Measurements from ENCODE around the gene TMEM167B. TPM values are rescaled to one million over a fixed set of nuclear protein-coding genes. Genes with fewer than 3 reads are reported as not detected.
"Not testable (repeated sequence)": the region's sequence is repeated elsewhere in the genome, so short reads cannot be mapped to it uniquely, and the experiment has no call there.

The TMEM167B gene
- total RNA-seq, 2 donors from 2014 or later: 63.4 to 70.8 TPM

DNA sequence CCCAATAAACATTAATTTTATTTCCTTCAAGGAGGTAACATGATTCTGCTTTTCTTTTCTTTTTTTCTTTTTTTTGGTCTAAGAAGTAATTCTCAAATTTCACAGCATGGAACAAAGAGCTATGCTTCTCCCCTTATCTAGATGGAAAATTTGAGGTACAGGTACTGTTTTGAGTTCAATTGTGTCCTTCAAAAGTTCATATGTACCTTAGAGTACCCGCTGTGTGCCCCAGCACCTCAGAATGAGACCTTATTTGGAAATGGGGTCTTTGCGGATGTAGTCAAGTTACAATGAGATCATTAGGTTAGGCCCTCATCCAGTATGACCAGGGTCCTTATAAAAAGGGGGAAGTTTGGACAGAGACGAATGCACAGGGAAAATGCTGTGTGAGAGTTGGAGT is 45.4 kb downstream of the TMEM167B start:
- Mint-ChIP-seq H3K4me1 (peaks cover 25% of the 10 kb centered on the region), H3K27me3 (no peaks in the 10 kb centered on the region), H3K36me3 (ENCODE audit: low read depth) (peaks cover 6% of the 10 kb centered on the region)

DNA sequence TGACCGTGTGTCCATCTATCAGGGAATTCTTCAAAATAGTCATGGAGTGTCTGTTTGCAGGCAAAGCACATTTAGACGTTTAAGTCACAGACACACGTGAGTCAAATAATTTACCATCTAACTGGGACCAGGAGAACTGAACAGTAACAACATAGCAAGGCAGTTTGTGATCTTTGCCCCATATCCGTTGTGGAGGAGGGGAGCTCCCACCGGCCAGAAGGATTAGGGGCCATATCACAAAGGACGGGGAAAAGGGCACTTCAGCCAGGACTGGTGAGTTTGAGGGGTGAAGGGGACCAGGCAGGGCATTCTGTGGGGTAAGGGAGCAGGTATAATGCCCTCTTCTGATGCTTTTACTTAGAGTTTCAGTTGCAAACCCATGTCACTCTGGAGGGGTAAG is 46.2 kb downstream of the TMEM167B start:
- DNase-seq: no peak
- Mint-ChIP-seq H3K36me3 (ENCODE audit: low read depth) (peaks cover 4% of the 10 kb centered on the region), H3K27me3 (no peaks in the 10 kb centered on the region), H3K4me3 (no peak overlapping the region), H3K4me1 (peaks cover 22% of the 10 kb centered on the region), H3K27ac (no peak overlapping the region)
- no peak for ATAC-seq
- H3K9me3 ChIP-seq (ENCODE audit: control insufficient read depth, low read length, poor library complexity, severe bottlenecking): no peaks in the 10 kb centered on the region

More for the DNA sequence above, 45.4 kb downstream of the TMEM167B start:
- DNase-seq (no peak), ATAC-seq (no peak)
- H3K4me3 Mint-ChIP-seq: no peak overlapping the region
- no peaks in the 10 kb centered on the region for H3K9me3 ChIP-seq (ENCODE audit: control insufficient read depth, low read length, poor library complexity, severe bottlenecking)
- H3K27ac Mint-ChIP-seq: no peak overlapping the region

DNA sequence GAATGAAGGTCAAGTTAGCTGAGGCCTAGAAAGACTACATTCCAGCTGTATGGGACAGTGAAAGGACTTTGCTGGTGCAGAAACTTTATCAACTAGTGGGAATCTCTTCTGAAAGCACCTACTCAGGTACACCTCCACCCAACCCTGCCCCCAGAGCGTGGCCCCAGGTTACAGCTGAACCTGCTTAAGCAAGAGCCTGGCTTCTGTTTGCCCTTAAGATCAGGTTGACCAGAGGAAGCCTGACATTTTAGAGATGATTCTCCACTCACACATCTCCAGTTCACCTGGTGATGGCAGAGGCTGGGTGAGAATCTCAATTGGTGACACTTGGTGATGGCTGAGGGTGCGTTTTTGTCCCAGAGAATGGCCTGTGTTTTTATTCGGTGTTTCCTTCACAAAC is 47.4 kb downstream of the TMEM167B start:
- Mint-ChIP-seq H3K4me1 (peaks cover 22% of the 10 kb centered on the region), H3K27me3 (no peaks in the 10 kb centered on the region), H3K4me3 (no peak overlapping the region), H3K36me3 (ENCODE audit: low read depth) (peaks cover 3% of the 10 kb centered on the region), H3K27ac (no peak overlapping the region)
- no peak for DNase-seq
- no peaks in the 10 kb centered on the region for H3K9me3 ChIP-seq (ENCODE audit: control insufficient read depth, low read length, poor library complexity, severe bottlenecking)
- no peak for ATAC-seq

DNA sequence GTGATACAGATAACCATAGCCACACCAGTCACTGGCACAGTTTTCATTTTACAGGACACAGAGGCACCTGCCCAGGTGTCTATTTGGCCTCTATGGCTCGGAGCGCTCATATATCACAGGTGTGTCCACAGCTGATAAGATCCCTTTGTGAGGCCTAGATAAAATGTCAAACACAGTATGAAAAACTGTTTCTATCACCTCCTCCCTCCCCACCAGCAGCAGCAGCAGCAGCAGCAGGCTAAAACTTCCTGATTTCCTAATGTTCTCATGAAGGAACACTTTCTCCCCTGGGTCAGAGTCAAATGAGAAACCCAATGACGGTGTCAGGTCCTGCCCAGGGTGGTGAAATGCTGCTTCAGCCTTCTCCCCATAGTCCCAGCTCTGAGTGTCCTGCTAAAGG is 47.8 kb downstream of the TMEM167B start:
- DNase-seq (no peak), ATAC-seq (no peak)
- Mint-ChIP-seq H3K4me3 (no peak overlapping the region), H3K27ac (no peak overlapping the region), H3K4me1 (peaks cover 22% of the 10 kb centered on the region), H3K27me3 (no peaks in the 10 kb centered on the region), H3K36me3 (ENCODE audit: low read depth) (peaks cover 3% of the 10 kb centered on the region)
- no peaks in the 10 kb centered on the region for H3K9me3 ChIP-seq (ENCODE audit: control insufficient read depth, low read length, poor library complexity, severe bottlenecking)

DNA sequence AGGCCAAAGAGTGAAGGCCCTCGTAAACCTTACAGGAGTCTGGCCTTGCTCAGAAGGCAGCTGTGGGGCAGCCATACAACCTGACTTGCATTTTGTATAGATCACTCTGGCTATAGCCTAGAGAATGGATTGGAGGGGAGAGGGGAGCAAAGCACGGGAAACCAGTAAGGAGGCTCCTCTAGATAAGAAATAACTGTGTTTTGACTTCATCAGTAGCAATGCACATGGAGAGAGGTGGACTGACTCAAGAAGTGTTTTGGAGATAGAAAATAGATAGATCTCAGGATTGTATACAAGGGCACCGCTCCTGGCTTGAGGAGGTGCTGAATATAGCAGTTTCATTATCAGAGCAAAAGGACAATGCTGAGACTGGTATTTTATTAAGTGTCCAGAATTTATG is 49.8 kb downstream of the TMEM167B start:
- Mint-ChIP-seq H3K27me3 (no peaks in the 10 kb centered on the region), H3K4me1 (peaks cover 14% of the 10 kb centered on the region), H3K4me3 (no peak overlapping the region), H3K27ac (no peak overlapping the region), H3K36me3 (ENCODE audit: low read depth) (peaks cover 3% of the 10 kb centered on the region)
- ATAC-seq (no peak), DNase-seq (no peak)
- H3K9me3 ChIP-seq (ENCODE audit: control insufficient read depth, low read length, poor library complexity, severe bottlenecking): no peaks in the 10 kb centered on the region

DNA sequence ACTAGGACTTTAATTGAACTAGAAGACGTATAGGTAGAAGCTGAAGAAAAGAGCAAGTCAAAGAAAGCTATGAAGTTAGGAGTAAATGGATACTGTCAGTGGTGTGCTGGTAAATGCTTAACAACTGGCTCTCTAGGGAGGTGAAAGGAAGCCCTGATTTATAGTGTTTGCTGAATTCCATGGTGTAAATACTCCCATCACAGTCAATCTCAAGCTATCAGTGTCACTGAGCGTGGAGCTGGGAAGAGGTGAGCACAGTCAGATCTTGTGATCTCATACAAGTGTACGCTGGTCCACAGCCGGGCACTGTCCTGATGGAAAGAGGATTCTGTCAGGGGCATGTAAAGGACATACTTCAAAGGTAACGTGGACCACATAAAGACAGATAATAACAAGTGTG is 51.7 kb downstream of the TMEM167B start:
- no peaks in the 10 kb centered on the region for H3K27me3 Mint-ChIP-seq
- H3K4me1 Mint-ChIP-seq: peaks cover 14% of the 10 kb centered on the region
- H3K27ac Mint-ChIP-seq: no peak overlapping the region
- no peak for DNase-seq
- H3K9me3 ChIP-seq (ENCODE audit: control insufficient read depth, low read length, poor library complexity, severe bottlenecking): no peaks in the 10 kb centered on the region
- no peak for ATAC-seq
- no peak overlapping the region for H3K4me3 Mint-ChIP-seq
- peaks cover 3% of the 10 kb centered on the region for H3K36me3 Mint-ChIP-seq (ENCODE audit: low read depth)

DNA sequence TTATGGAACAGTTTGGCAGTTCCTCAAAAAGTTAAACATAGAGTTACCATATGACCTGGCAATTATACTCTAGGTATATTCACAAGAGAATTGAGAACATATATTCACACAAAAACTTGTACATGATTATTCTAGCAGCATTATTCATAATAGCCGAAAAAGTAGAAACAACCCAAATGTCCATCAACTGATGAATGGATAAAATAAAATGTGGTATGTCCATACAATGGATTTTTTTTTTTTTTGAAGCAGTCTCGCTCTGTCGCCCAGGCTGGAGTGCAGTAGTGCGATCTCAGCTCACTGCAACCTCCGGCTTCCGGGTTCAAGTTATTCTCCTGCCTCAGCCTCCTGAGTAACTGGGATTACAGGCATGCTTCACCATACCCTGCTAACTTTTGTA is 52.2 kb downstream of the TMEM167B start:
- not testable (repeated sequence) for H3K36me3 Mint-ChIP-seq (ENCODE audit: low read depth); DNase-seq; H3K27ac Mint-ChIP-seq; H3K27me3 Mint-ChIP-seq; H3K4me3 Mint-ChIP-seq; H3K9me3 ChIP-seq (ENCODE audit: control insufficient read depth, low read length, poor library complexity, severe bottlenecking); ATAC-seq
- H3K4me1 Mint-ChIP-seq: peaks cover 16% of the 10 kb centered on the region

Other genes starting within 250 kb of the TMEM167B start
- not detected for gene AKNAD1, start 233.7 kb upstream of the TMEM167B start, total RNA-seq
- gene GPSM2, start 213.8 kb upstream of the TMEM167B start, total RNA-seq: 1 to 10 TPM in 1 of 2 donors, under 1 TPM in 1; 0.75 to 1.5 TPM
- gene CLCC1, start 127.3 kb upstream of the TMEM167B start, total RNA-seq: 10 to 100 TPM; 15.1 to 15.5 TPM
- 10 to 100 TPM; 13.2 to 19.0 TPM for gene WDR47, start 48.7 kb upstream of the TMEM167B start, total RNA-seq
- 10 to 100 TPM; 24.3 to 32.9 TPM for gene TAF13, start 14.8 kb upstream of the TMEM167B start, total RNA-seq
- 10 to 100 TPM; 27.8 to 30.6 TPM for gene ELAPOR1, start 23.4 kb downstream of the TMEM167B start, total RNA-seq
- gene SARS1, start 123.2 kb downstream of the TMEM167B start, total RNA-seq: 100 to 1,000 TPM in 1 of 2 donors, 10 to 100 TPM in 1; 90.8 to 120 TPM
- 1 to 10 TPM; 3.2 to 3.3 TPM for gene CELSR2, start 158.8 kb downstream of the TMEM167B start, total RNA-seq
- 1 to 10 TPM; 1.2 to 1.7 TPM for gene PSRC1, start 192.4 kb downstream of the TMEM167B start, total RNA-seq
- not detected for gene MYBPHL, start 216.2 kb downstream of the TMEM167B start, total RNA-seq

Measured in T-helper 17 cell (primary cell).